Measurements from ENCODE around the gene SLAMF8.

SLAMF8 gene

GRCh38 chr1:159859767-159860322, 33.2 kb downstream of the SLAMF8 start:
- no peak for TF ChIP-seq CTCF (IDR thresholded peaks at IDR 0.05)

GRCh38 chr1:159860456-159860855, 33.8 kb downstream of the SLAMF8 start:
- no peak for TF ChIP-seq CTCF (IDR thresholded peaks at IDR 0.05)

GRCh38 chr1:159861218-159861617, 34.5 kb downstream of the SLAMF8 start:
- no peak for TF ChIP-seq CTCF (IDR thresholded peaks at IDR 0.05)

GRCh38 chr1:159862031-159862430, 35.4 kb downstream of the SLAMF8 start:
- no peak for TF ChIP-seq CTCF (IDR thresholded peaks at IDR 0.05)

GRCh38 chr1:159862557-159862956, 35.9 kb downstream of the SLAMF8 start, which contains the start of gene VSIG8:
TSS of gene VSIG8 (minus strand) at chr1:159862657. CDS start at chr1:159862521, 136 bp downstream.
- no peak for TF ChIP-seq CTCF (IDR thresholded peaks at IDR 0.05)

GRCh38 chr1:159864262-159864661, 37.6 kb downstream of the SLAMF8 start:
- TF ChIP-seq CTCF (IDR thresholded peaks at IDR 0.05) = no peak

- TF ChIP-seq CTCF (IDR thresholded peaks at IDR 0.05) = no peak
Observed at GRCh38 chr1:159866066-159866465, 39.4 kb downstream of the SLAMF8 start.
